GM19035 (cell line): ENCODE measurements around the gene DNAJC4.

ENCODE experiments used
- ATAC-seq: cut with Tn5 transposase; IDR thresholded peaks from one replicate; pipeline ENCODE4 v1.9.1; 2021; ENCODE audit not compliant: unreplicated experiment

DNAJC4 gene

DNA sequence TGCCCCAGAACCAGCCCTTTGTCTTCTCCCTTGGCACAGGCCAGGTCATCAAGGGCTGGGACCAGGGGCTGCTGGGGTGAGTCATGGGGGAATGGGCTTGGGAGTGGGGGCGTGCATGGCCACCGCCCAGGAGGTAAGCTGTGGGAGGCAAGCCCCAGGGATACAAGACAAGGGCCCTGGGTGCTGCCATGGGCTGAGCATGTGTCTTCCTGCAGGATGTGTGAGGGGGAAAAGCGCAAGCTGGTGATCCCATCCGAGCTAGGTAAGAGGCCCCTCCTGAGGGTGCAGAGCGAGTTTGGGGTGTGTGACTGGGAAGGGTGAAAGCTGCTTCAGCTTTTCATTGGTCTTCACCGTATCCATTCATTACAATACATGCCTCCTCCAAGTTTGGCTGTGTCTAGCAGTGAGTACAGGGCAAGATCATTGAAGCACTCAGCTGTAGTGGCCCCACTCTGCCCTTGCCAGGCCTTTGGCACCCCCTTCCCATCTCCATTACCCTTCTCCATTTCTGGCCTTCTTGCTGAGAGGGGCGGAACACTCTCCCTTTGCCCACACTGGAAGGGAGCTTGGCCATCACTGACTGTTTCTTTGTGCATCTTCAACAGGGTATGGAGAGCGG, 13.0 kb downstream of the DNAJC4 start:
- no peak for ATAC-seq

DNA sequence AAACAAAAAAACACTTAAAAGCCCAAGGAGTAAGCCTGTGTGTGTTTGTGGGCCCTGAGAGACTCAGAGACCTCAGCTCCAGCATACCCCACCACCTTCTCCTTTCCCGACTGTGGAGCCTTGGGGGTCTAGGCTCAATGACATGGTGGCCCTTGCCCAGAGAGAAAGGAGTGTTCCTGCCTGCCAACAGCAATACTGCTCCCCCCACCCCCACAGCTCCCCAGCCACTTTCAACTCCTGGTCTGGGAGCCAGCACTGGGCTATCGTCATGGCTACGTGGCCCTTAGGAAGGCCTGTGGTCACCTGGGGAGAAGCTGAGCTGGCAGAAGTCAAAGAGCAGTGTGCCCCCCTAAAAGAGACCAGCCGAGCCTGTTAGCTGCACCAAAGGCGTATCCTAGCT, 13.8 kb downstream of the DNAJC4 start:
- ATAC-seq, result no peak

DNA sequence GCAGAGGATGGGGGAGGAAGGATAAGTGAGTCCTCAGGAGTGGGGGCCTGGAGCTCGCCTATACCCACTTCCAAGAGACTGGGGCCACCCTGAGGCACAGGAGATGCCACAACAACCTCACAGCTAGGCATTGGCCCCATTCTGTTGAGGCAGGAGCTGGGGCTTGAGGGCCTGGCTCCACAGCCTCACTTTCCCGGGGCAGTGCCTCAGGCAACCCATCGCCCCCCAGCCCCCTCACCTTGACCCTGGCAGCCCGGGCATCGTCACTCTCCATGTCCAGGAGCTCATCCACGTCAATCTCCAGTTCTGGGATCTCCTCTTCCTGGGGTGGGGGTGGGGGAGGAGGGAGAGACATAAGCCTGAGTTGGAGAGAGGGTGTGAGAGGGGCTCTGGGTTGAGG, 14.6 kb downstream of the DNAJC4 start:
- ATAC-seq, result no peak

DNA sequence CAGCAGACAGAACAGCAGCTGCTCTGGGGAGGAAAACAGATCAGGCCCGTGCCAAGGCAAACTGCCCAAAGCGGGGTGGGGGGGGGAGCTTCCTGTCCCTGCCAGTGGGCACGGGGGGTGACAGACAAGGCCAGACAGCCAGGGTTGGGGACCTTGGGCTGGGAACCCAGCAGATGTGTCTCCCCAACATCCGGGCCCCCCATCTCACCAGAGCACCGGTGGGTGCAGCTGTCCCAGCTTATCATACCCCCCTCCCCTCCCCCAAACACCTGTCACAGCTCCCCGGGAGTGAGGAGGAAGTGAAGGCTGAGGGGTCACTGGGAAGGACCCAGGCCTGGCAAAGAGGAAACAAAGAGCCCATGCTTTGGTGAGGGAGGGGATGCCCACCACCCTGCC, 15.1 kb downstream of the DNAJC4 start:
- ATAC-seq, result no peak

DNA sequence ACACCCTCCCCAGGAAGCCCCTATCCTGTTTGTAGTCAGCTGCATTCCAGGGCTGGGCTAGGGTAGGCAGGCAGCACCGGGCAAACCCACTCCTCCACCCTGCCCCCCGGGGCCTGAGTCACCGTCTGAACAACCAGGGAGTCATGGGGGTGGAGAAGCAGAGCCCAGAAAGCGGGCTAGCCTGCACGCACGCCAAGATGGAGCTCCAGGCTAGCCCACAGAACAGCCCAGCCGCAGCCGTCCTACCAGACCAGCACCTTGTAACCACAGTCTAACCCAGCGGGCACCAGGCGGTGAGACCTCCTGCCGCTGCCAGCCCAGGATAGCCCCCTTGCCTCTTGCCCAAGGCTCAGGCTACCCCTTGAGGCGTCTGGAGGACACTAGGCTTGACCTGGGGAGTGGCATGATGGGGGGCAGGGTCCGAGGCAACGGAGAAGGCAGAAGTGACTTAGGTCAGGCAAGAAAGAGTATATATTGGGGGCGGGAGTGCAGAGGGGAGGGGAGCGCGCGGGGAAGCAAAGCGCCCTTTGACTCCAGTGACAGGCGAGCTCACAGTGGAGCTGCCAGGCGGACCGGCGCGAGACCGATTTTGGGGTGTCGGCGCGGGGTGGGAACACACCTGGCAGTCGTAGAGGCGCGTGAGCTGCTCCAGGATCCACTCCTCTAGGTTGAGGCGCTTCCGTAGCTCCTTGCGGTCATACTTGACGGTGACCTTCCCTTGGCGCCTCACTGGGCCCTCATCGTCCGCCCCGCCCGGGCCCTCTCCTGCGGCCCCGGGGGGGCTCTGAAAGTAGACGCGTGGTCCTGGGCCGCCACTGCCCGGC, 15.7 kb downstream of the DNAJC4 start:
- no peak for ATAC-seq

DNA sequence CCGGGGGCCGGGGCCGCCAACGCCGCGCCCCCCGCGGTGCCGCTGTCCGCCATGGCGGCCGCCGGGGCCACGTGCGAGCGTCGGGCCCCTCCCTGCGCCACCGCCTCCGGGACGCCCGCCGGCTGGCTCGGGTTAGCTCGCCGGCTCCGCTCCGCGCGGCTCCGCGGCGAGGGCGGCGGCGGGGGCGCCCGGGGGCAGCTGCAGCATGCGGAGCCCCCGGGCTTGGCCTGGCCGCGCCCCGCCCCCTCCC, 16.2 kb downstream of the DNAJC4 start:
- ATAC-seq, result peak; percentile 14

DNA sequence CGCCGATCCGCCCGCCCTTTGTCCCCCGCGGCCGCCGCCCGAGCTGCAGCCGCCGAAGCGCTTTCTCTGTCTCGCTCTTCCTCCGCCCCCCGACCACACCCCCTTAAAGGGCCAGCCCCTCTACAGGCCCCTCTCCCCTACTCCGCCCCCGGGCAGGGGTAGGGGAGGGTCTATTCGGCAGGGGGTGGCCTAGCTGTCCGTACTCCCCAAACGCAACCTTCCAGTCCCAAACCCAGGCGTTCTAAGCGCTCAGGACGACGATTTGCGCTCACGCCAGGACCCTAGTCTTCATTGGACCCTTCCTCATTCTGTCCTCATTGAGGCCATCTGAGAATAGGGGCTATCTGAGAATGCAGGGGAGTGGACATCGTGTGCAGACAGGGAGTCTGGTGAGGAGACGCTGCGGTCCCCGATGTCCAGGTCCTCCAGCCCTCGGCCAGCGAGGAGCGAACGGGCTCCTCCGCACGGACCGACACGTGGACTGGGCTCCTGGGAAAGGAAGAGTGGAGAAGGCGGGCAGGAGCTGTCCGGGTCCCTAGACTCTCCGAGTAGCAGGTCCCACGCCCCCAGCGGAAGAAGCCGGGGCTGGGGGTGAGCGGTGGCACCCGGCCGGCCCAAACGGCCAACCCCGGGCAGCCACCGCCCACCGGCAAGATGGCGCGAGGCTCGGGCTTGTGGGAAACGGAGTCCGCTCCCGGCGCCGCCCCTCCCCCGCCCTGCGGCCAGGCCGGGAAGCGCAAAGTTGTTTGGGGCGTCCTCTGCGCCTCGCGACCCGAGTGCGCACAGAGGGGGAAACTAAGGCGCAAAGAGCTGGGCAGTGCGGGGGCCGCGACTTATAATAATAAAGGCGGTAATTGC, 16.8 kb downstream of the DNAJC4 start, which contains the start of gene PPP1R14B:
TSS of gene PPP1R14B (minus strand) at position 73 of the 858 bp plus-strand sequence. CDS start 270 bp downstream, outside the sequence.
- peak; percentile 38 for ATAC-seq

DNA sequence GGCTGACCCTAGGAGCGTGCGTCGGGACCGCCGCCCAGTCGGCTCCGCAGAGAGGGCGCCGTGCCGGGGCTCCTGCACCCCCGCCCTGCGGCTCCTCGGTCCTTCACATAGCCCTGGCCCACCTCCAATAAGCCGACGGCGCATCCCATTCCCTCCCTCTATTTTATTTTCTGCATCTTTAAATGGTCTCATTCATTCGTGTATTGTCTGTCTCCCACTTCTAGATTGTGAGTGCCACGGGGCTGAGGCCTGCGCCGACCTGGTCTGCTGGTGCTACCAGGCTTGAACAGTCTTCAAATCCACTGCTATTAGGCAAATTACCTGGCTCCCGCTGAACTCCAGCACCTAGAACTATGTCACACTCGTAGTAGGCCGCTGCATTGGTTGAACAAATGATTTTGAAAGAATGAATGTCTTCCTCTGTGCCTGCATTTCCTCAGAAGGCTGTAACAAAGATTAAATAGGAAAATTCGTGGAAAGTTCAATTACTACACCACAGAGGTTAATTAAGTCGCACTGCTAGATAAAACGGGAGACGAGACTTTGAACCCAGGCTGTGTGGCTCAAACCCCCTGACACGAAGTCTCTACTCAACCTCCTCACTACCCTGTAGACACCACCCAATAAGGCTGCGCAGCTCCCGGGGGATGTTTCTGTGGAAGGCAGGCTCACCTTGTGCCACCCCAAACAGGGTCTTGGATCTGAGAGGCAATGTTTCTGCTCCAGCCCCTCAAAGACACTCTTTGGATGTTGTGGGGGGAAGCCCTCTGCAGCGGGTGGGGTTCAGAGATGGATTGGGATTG, 17.6 kb downstream of the DNAJC4 start:
- ATAC-seq, result no peak

DNA sequence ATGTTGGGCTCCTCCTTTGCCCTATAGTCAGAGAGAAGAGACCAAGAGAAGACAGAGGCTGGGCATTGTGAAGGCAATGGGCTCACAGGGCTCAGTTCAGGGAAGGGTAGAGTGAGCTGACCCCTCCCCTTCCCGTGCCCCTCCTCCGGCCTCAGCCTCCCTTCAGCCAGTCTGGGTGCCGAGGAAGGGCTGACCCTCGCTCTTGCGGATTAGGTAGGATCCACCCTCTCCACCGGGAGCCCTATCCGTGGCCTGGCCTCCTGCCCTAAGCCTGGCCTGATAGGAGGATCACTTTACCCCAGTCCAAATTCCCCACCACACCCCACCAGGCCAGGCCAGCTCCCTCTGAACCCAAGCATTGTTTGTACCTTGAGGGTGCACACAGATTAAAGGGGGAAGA, 18.2 kb downstream of the DNAJC4 start:
- no peak for ATAC-seq

DNA sequence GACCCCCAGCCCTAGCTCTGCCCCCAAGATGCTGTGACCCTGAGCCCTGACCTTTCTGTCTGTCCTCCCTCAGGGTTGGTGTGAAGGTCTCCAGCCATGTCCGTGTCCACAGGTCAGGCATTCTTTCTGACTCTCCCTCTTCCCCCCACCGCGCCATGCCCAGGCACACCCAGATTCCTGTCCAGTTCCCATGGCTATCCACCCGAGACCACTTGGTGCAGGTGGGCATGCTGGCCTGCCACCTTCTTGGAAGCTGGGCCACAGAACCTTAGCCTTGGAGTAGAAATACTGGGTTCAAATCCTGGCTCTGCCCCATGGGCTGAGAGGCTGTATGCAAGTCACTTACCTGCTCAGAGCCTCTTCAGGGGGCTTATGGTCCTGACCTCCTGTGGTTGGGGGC, 18.7 kb downstream of the DNAJC4 start:
- no peak for ATAC-seq

DNA sequence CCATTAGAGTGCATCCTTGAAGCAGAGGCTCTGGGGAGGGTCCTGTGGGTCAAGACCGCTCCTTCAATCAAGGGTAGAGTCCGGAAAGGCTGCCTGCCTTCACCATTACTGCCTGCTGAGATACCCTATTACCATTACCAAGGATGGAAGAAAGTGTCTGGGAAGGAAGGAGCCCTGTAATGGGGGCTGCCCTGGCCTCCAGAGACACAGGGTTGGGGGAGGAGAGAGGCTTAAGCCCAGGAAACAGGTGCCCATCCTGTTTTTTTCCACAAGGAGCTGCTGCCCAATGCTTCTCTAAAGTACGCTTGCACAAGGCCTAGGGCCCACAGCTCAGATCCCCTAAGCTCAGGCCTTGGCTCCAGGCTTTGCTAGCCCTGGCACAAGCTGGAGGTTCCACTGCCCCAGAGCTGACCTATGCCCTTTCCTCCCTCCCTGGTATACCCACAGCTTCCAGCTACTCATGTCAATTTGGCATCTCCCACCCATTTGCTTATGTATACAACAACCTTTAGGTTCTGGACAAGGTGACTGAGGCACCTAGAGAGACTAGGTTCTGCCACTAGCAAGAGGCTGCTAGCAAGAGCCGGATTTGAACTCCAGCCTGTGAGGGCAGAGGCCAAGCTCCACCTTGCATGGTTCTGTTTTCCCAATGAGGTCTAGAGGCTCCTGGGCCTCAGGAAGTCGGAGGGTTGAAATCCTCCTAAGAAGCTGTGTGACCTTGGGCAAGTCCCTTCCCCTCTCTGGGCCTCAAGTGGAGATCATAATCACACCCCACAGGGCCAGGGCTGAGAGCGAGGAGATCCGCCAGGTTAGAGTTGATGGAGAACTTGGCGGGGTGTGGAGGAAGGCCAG, 19.4 kb downstream of the DNAJC4 start:
- no peak for ATAC-seq

DNA sequence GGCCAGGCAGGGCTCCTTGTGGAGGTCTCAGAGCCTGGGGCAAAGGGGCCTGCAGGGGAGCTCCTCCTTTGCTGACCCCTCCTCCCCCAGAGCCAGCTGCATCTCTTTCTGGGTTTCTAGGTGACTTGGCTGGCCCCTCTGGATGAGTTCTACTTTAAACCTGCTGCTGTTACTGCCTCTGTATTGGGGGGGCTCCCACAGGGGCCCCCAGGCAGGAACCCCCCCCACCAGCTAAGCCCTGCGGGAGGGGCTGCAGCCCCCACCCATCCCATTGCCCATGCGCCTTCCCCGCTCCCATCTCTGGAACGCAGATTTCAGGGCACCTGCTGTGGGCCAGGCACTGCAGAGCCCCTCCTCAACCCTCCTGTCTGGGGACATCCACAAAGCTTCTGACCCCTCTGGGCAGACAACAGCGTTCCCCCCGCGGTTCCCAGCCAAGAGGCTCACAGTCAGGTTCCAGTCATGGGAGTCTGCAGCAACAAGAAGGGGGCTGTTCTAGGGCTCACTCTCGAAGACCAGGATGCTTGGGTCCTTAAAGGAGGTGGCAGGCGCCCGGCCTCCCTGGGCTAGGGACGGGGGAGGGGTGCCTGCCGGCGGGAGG, 20.2 kb downstream of the DNAJC4 start:
- no peak for ATAC-seq

DNA sequence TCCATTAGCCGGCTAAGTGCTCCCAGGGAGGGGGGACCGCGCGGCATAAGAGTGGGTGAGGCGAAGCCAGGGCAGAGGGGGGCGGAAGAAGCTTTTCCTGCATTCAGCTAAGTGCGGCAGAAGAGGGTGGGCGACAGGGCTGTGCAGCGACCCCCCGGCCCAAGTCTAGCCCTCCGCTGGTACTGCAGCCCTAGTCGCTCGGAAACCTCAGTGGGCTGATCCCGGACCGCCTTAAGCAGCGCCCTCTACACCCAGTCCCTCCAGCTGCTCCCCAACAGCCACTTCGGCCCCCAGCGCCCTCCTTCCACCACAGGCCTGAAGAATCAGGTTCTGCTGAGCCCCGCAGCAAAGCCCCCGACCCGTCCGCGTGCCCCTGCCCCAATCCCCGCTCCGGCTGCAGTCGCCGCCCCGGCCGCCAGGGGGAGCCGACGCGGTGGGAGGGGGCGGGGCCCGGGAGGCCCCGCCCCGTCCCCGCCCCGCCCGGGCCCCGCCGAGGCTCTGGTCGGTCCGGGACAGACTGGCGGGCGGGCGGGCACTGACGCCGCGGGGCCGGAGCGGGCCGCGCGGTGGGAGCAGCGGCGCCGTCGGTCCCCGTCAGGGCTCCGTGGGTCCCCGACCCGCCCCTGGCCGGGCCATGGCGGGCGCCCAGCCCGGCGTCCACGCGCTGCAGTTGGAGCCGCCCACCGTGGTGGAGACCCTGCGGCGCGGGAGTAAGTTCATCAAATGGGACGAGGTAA, 20.8 kb downstream of the DNAJC4 start, which contains the start of gene PLCB3:
TSS of gene PLCB3 (plus strand) at position 515 of the 737 bp plus-strand sequence. CDS start at position 635, 120 bp downstream.
- ATAC-seq, result peak; percentile 47

DNA sequence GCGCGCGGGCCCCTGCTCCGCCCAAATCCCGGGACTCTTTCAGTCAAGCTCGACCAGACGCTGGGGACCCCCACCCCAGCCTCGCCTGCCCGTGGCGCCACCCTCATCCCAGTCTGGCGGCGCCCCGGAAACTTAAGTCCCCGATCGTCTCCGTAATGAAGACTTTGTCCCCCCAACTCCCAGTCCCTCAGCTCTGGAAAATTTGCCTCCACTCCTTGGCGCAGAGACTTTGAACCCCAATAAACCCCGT, 21.3 kb downstream of the DNAJC4 start:
- no peak for ATAC-seq

DNA sequence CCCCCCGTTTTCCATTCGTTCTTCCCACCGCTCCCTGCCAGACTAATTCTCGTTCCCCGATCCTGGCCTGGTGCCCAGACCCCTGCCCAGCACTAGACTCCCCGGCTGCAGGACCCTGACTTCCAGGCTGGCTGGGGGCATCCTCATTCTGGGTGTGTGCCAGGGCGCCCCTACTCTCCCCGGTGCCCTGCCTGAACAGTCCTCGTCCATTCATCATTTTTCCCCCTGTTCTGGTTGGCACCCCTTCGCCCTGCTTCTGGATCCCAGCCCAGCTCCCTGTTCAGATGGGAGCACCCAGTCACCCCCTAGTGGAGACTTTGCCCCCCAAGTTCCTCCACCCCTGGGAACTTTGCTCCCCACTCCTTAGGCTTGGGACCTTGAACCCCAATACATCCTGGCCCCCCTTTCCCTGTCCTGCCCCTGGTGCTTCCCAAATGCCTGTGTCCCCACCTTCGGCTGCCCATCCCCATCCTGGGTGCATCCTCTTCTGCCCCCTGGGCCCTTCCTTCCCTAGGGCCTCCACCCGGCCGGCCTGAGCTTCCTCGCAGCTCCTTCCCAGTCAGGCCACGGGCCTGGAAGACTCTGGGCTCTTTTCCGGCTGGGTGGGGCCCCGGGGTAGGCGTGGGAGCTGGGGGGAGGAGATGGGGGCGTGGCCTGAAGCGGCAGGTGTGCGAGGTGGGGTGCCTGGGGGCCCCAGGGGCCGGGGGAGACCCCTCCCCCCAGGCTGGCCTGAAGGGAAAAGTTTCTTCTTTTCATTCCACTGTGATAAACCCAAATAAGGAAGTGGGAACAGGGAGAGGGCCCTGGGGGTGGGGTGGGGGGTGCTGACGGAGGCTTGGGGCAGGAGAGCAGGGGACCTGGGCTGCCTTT, 21.9 kb downstream of the DNAJC4 start:
- ATAC-seq, result no peak

DNA sequence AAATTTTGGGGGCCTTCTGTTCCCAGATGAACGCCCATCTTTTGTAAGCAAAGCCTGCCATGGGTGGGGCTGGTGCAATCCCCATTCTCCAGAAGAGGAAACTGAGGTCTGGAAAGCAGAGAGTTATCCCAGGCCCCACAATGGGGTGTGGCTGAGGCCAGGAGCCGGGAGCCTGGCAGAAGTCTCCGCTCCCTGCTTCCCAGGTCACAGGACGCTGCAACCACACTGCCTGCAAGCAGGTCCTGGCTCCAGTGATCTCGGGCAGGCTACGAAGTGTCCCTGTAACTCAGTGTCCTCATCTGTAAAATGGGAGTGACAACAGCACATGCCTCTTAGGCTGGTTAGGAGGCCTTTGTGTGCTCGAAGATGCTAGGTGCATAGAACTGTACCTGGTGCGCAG, 22.7 kb downstream of the DNAJC4 start:
- no peak for ATAC-seq

DNA sequence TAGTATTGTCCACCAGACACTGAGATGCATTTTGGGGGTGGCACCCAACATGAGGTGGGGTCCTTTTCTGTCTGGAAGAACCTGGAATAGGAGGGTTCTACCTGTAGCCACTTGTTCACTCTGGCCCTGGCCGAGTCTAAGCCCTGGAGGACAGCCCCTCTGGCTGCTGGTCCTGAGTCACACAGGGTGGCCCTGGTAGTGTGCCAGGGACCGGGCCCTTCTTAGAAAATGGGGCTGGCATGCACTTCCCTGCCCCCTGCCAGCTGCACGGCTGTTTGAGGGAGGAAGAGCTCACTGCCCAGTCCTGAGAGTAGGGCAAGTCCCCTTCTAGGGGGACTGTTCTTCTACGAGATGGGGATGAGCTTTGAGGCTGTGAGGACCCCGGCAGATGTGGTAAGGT, 23.1 kb downstream of the DNAJC4 start:
- no peak for ATAC-seq

DNA sequence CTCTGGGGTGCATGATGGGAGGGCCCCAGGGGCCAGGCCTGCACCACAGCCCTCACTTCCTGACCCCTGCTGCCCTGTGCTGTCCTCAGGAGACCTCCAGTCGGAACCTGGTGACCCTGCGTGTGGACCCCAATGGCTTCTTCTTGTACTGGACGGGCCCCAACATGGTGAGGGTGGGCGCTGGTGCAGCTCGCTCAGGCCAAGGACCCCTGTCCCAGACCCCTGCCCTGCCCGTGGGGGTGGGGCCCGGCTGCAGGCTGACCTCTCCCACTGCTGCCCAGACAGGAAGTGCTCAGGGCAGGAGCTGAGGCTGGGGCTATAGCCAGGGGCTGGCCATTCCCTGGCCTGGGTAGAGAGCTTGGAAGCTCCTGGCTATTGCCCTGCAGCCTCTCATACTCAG, 24.0 kb downstream of the DNAJC4 start:
- no peak for ATAC-seq
